ENCODE data around the gene FBXO17. TPM values are rescaled to one million over a fixed set of nuclear protein-coding genes. Genes with fewer than 3 reads are reported as not detected.

The FBXO17 gene
- total RNA-seq, 6 donors from 2014 or later: 5.0 to 18.9 (median 10.4) TPM

GRCh38 chr19:38933544-38933943, 42.0 kb downstream of the FBXO17 start:
- Histone ChIP-seq H3K27ac (no peak overlapping the region), H3K9me3 (peaks cover 0 to 7% (median 0%) of the 10 kb centered on the region in 4 donors)

GRCh38 chr19:38932425-38933179, 42.9 kb downstream of the FBXO17 start:
- H3K27ac ChIP-seq: no peak overlapping the region
- ATAC-seq (ENCODE audit: low FRiP score in 2 of 2): no peak

More at GRCh38 chr19:38933544-38933943, 42.0 kb downstream of the FBXO17 start:
- Histone ChIP-seq H3K36me3 (peaks cover 0 to 24% (median 5%) of the 10 kb centered on the region in 4 donors), H3K4me3 (no peak overlapping the region), H3K4me1 (peaks cover 16 to 37% (median 19%) of the 10 kb centered on the region in 4 donors), H3K27me3 (no peaks in the 10 kb centered on the region)
- ATAC-seq (ENCODE audit: low FRiP score in 2 of 2) (no peak), DNase-seq (no peak)
- TF ChIP-seq CTCF (IDR thresholded peaks at IDR 0.05) (no peak), POLR2AphosphoS5 (IDR thresholded peaks at IDR 0.05) (no peak), EP300 (IDR thresholded peaks at IDR 0.05) (no peak), POLR2A (IDR thresholded peaks at IDR 0.05) (no peak)
- 64 to 79% methylated on average over 4 of the region's 4 CpGs for WGBS, 2 donors

GRCh38 chr19:38931521-38931793, 44.1 kb downstream of the FBXO17 start:
- peak overlapping the region; percentile 75 to 89 (median 84) for H3K27ac ChIP-seq
- 20 to 38% methylated on average over 8 of the region's 8 CpGs for WGBS, 2 donors

More at GRCh38 chr19:38932425-38933179, 42.9 kb downstream of the FBXO17 start:
- WGBS, 2 donors: 94 to 96% methylated on average over 20 to 28 of the region's 29 CpGs
- Histone ChIP-seq H3K27me3 (no peaks in the 10 kb centered on the region), H3K4me1 (peaks cover 16 to 39% (median 19%) of the 10 kb centered on the region in 4 donors), H3K4me3 (no peak overlapping the region), H3K9me3 (peaks cover 0 to 7% (median 0%) of the 10 kb centered on the region in 4 donors), H3K36me3 (peaks cover 0 to 24% (median 5%) of the 10 kb centered on the region in 4 donors)
- TF ChIP-seq CTCF (IDR thresholded peaks at IDR 0.05) (peak in 1 of 6 experiments; percentile 13), EP300 (IDR thresholded peaks at IDR 0.05) (no peak), POLR2A (IDR thresholded peaks at IDR 0.05) (no peak), POLR2AphosphoS5 (IDR thresholded peaks at IDR 0.05) (no peak)
- peak in 1 of 2 donors; percentile 85 for DNase-seq

GRCh38 chr19:38930776-38931520, 44.6 kb downstream of the FBXO17 start, which contains the start of gene MRPS12:
MRPS12 (plus strand) TSS chr19:38930944; CDS start chr19:38931295, 351 bp downstream.
- Histone ChIP-seq H3K36me3 (peaks cover 0 to 24% (median 7%) of the 10 kb centered on the region in 4 donors), H3K4me3 (peak within 1 kb of the TSS; percentile 65 to 83 (median 70)), H3K27ac (peak within 1 kb of the TSS; percentile 75 to 89 (median 84)), H3K4me1 (peaks cover 16 to 39% (median 19%) of the 10 kb centered on the region in 4 donors), H3K27me3 (no peaks in the 10 kb centered on the region), H3K9me3 (peaks cover 0 to 7% (median 0%) of the 10 kb centered on the region in 4 donors)
- 1% methylated on average over 19 to 37 of the region's 40 CpGs for WGBS, 2 donors
- TF ChIP-seq EP300 (IDR thresholded peaks at IDR 0.05) (no peak), CTCF (IDR thresholded peaks at IDR 0.05) (no peak), POLR2A (IDR thresholded peaks at IDR 0.05) (peak in 2 of 4 donors; percentile 61 to 67), POLR2AphosphoS5 (IDR thresholded peaks at IDR 0.05) (peak; percentile 31 to 48)
- peak; percentile 98 for ATAC-seq (ENCODE audit: low FRiP score in 2 of 2)
- DNase-seq: peak in 1 of 2 donors; percentile 98

More at GRCh38 chr19:38931521-38931793, 44.1 kb downstream of the FBXO17 start:
- Histone ChIP-seq H3K27me3 (no peaks in the 10 kb centered on the region), H3K9me3 (peaks cover 0 to 7% (median 0%) of the 10 kb centered on the region in 4 donors), H3K4me1 (peaks cover 16 to 39% (median 19%) of the 10 kb centered on the region in 4 donors), H3K36me3 (peaks cover 0 to 24% (median 5%) of the 10 kb centered on the region in 4 donors), H3K4me3 (peak overlapping the region; percentile 65 to 83 (median 70))
- TF ChIP-seq POLR2A (IDR thresholded peaks at IDR 0.05) (no peak), EP300 (IDR thresholded peaks at IDR 0.05) (no peak), CTCF (IDR thresholded peaks at IDR 0.05) (no peak), POLR2AphosphoS5 (IDR thresholded peaks at IDR 0.05) (no peak)
- ATAC-seq (ENCODE audit: low FRiP score in 2 of 2): no peak
- no peak for DNase-seq

Measured in upper lobe of left lung (tissue), 6 donors.